CD4-positive, alpha-beta T cell treated with Interleukin-15 for 1 hour (primary cell): ENCODE measurements around the gene ZBTB7C.

Experiments used
- DNase-seq: peaks from one replicate; pipeline ENCODE4 v3.0.0-alpha.2; 2020

Gene ZBTB7C

DNA sequence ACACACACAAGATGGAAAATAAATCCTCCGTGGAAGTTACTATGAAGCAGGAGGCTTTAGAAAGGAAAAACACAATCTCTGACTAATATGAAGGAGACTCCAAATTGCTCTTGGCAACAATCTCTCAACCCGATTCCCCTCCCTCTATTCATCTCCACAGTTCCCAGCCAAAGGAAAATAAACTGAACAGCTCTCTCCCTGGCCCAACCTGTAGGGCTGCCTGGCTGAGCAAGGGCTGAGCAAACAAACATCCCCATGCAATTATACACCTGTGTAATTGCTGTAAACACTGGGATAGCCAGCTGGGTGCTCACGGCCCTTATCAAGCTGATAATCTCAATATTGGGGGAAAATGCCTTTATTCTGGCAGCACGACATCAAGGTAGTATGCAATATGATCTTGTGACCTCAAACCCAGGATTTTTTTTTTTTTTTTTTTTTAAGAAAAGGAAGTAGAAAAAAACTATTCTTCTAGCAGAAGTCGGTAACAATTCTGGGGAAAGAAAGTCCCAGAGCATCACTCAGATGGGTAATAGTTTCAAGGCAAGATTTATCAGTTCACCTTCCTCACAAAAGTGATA lies 275.4 kb downstream of the ZBTB7C start:
- no peak for DNase-seq

DNA sequence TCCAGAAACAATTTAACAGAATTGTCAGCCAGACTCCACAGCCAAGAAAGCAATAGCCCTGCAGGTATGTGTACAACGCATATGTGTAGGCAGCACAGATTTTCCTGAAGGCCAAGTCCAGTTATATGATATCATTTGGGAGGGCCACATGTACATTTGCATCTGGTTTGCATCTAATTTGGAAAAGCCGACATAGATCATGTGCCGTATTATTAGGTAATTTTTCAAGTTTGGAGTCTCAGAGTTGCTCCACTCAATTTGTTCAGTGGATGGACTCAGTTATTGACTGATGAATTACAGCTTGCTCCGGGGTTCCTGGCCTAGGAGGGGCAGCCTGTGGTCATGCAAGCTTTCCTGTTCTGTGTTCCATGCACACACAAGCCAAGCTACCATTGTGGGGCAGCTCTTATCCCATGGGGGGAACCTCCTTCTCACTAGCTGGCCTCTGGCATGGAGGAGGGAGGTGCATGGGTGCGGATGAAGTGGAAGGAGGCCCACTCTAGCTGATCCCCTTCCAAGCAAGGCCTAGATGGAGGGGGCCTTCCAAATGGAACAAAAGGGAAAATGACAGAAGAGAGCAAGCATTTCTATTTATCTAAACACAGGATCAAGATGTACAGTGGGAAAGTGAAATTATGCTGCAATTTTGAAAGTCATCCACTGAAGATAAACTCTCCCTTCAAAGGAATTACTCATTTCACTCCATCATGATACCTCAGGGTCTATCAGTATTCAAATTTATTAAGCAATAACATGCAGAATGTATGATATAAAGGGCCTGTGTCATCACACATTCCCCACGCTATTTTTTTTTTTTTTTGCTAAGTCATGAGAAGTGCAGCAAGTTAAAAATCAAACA lies 276.2 kb downstream of the ZBTB7C start:
- no peak for DNase-seq

GRCh38 chr18:48131042-48131441 lies 278.1 kb downstream of the ZBTB7C start:
- DNase-seq = no peak

DNA sequence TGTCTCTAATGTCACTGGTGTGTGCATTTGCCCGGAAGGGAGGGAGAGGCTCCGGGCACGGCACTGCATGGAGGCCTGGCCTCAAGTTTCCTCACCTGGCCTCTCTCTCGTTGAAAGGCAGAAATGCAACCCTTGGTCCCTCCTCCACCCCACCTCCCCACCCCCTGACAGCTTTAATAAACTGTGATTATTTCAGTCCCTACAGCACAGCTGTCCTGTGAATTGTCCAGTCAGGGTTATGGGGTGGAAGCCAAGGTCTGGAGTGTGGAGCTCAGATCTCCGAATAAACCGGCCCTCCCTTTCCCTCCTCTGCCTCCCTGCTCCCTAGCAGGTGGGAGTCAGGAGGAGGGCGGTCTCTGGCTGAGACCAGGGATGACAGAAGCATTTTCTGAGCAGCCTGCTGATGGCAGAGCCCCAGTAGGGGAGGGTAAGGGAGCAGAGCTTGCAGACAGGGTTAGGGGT lies 279.5 kb downstream of the ZBTB7C start:
- no peak for DNase-seq

- no peak for DNase-seq
These were observed 281.6 kb downstream of the ZBTB7C start for GRCh38 chr18:48127606-48128005.

- no peak for DNase-seq
These were observed 282.9 kb downstream of the ZBTB7C start for GRCh38 chr18:48126240-48126639.

DNA sequence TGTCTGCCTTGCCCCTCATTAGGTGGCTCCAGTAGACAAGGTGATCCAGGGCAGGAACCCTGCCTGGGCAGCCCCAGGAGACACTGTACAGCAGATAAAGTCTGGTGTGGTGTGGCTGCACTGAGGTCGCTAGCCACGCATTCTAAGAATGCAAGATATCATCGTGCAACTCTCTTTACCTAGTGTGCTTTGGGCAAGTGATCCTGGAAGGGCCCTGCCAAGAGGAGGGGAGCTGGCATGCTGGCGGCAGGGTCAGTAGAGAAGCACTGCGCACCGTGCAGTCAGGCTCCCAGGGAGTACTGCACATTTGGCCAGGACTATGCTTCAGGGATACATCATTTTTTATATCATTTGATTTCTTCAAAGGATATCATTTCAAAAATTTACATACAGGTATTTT lies 283.5 kb downstream of the ZBTB7C start:
- DNase-seq = no peak

DNA sequence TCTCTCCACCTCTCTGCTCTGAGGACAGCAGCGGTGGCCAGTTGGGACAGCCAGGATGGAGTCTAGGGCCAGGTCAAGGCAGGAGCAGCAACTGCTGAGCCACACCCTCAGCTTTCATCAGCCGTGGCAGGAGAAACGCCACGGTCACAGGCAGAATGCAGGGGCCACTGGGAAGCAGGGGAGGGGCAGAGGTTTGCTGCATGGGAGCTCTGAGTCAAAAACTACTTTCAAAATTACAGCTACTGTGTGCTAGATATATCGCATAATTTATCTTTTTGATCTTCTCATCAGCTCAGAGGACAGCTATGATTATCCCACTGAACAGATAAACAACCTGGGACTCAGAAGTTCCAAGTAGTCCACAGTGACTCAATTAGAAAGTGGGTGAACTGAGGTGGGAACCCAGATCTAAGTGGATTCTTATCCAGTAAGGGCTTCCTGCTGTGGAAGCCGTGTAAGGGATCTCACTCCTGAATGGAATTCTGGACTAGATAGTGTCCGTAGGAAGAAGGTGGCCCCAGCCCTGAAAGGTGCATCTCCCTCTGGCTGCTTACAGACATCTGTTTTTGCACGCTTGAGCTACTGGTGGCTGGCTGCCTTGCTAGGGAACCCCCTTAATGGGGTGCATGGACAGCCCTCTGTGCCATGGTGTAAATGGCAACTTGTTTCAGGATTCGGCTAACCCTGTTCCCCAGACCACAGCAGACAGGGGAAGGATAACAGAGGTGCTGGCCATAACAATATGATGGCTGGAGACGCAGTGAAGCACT lies 284.1 kb downstream of the ZBTB7C start:
- DNase-seq = no peak

GRCh38 chr18:48123941-48124340 lies 285.2 kb downstream of the ZBTB7C start:
- DNase-seq = no peak

GRCh38 chr18:48123324-48123723 lies 285.9 kb downstream of the ZBTB7C start:
- DNase-seq = no peak

DNA sequence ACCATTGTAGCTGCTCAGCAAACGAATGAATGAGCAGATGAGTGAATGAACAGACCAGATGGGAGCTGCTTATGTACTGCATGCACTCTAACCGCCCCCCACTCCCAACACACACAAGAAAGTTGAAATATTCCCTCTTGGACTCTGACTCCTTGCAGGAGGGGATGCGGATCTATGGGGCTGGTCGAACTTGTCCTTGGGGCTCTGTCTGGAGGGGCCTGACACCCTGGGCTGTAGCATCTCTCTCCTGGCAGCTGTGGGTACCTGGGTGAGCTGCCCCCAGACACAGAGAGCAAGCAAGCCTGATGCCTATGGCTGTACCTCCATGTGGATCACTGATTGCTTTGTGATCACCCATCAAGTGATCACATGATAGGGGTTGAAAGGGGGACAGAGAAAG lies 286.4 kb downstream of the ZBTB7C start:
- no peak for DNase-seq

GRCh38 chr18:48122376-48122775 lies 286.8 kb downstream of the ZBTB7C start:
- no peak for DNase-seq

GRCh38 chr18:48121752-48122151 lies 287.4 kb downstream of the ZBTB7C start:
- no peak for DNase-seq

- no peak for DNase-seq
These were observed 290.0 kb downstream of the ZBTB7C start for GRCh38 chr18:48119204-48119603.

- DNase-seq = no peak
These were observed 292.1 kb downstream of the ZBTB7C start for GRCh38 chr18:48116873-48117630.

DNA sequence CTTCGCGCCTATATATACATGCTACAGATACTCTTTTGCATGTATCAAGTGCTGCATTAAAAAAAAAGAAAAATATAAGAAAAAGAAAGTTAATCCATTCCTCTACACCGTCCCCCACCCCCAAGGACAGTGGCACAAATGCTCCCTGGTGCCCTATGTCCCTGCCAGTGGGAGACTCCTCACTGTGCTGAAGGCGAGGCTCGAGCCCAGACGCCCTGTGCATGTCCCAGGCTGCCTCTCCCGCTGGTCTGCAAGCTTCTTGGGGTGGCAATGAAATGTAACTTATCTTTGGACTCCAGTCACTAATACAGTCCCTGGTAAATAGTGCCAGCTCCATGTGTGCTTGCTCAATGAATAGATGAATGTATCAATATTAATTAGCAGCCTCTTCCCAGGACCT lies 293.2 kb downstream of the ZBTB7C start:
- DNase-seq = no peak

GRCh38 chr18:48113691-48114090 lies 295.5 kb downstream of the ZBTB7C start:
- no peak for DNase-seq

- DNase-seq = no peak
These were observed 297.6 kb downstream of the ZBTB7C start for GRCh38 chr18:48111587-48111986.

- no peak for DNase-seq
These were observed 298.4 kb downstream of the ZBTB7C start for GRCh38 chr18:48110797-48111196.

GRCh38 chr18:48109961-48110493 lies 299.2 kb downstream of the ZBTB7C start:
- DNase-seq = no peak

- DNase-seq = no peak
These were observed 301.0 kb downstream of the ZBTB7C start for GRCh38 chr18:48108136-48108535.

GRCh38 chr18:48106976-48107781 lies 302.0 kb downstream of the ZBTB7C start:
- no peak for DNase-seq
